H1 (cell line): ENCODE data around the gene SHISAL1. TPM values are rescaled to one million over a fixed set of nuclear protein-coding genes. Genes with fewer than 3 reads are reported as not detected.

Source experiments
- polyA plus RNA-seq, 7 experiments: library from polyadenylated mRNA; depleted of rRNA in 3 of 7; stranded (reverse) in 5 of 7; unstranded in 2 of 7; fragments of >200 nt in 5 of 7; fragments of 200-250 nt in 2 of 7; gene quantifications; 1 replicate in 5 of 7; 2 replicates in 1 of 7; 4 replicates in 1 of 7; pipeline versions ENCODE4 v1.2.1 to v1.2.3, GENCODE V29; 2011 to 2013; ENCODE audit warnings: missing spikeins in 2 of 7, mixed read lengths in 2 of 7
- total RNA-seq: library from RNA; stranded (reverse); fragmentation: NEBNext Ultra II Directional; extraction: Animal tissue kit (Norgen Biotek cat#: 25700); gene quantifications from 2 replicates; pipeline ENCODE4 v1.2.1, GENCODE V29; 2021
- TF ChIP-seq, protein P1 (sequence below): IDR thresholded peaks from 2 replicates; pipeline ENCODE4 v1.6.1; 2012; ENCODE audit warnings: inconsistent platforms

Gene SHISAL1
- total and polyA plus RNA-seq, 2 of the 8 experiments (the other 6 are each of a cell fraction or from before 2014, with no cell fraction given): 3.7 to 5.8 TPM

DNA sequence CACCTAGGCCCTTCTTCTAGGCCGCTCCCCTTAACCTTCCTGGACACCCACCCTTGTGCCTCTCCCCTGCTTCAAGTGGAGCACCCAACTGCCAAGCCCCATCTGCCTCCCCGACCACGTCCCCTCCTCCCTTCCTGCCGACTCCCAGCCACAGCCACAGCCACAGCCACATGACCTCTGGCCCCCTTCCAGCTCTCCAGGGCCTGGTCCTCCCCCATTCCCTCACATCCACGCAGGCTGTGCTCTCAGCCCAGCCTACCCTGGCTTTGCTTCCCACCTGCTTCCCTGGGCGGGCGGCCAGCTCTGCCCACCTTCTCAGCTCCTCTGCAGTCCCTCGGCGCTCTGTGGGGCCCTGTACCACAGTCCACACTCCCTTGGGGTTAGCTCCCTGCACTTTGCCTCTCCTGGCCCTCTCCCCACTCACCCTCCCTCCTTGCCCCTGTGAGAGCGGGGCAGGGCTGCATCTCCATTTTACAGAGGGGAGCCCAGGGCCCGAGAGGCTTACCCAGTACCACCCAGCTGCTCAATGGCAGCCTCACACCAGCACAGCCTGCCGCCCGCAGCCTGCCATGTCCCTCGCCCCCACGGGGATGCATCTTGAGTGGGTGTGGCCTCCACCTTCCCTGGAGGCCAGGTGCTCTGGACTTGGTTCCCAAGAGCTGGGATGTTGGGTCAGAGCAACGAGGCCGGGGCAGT lies 111.7 kb downstream of the SHISAL1 start (continued):
- TF ChIP-seq, protein P1, sequence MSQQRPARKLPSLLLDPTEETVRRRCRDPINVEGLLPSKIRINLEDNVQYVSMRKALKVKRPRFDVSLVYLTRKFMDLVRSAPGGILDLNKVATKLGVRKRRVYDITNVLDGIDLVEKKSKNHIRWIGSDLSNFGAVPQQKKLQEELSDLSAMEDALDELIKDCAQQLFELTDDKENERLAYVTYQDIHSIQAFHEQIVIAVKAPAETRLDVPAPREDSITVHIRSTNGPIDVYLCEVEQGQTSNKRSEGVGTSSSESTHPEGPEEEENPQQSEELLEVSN: no peak
